ENCODE measurements around the gene ZNF768. TPM values are rescaled to one million over a fixed set of nuclear protein-coding genes. Genes with fewer than 3 reads are reported as not detected.

Gene ZNF768
- total RNA-seq (25.9 TPM), polyA plus RNA-seq (ENCODE audit: insufficient read depth in 1 of 8, insufficient read length in 8 of 8, low replicate concordance in 1 of 8) (10 to 100 TPM; 28.1 to 35.0 (median 31.4) TPM)
- long read RNA-seq, donor 1, partial matches to known transcripts, result 0 of 3 reads
- long read RNA-seq, donor 1, other reads (novel, unspliced or antisense), result 0 of 3 reads
- long read RNA-seq, donor 2, partial matches to known transcripts, result 0 of 1 reads
- long read RNA-seq, donor 2, other reads (novel, unspliced or antisense), result 0 of 1 reads
- long read RNA-seq, donor 3, transcript ZNF768-201 (2 exons, 2,315 nt), result major isoform, 8 of 9 reads
- long read RNA-seq, donor 3, partial matches to known transcripts, result 0 of 9 reads
- long read RNA-seq, donor 3, other reads (novel, unspliced or antisense), result 0 of 9 reads
- long read RNA-seq, donor 4, transcript ZNF768-201 (2 exons, 2,315 nt), result major isoform, 12 of 12 reads
- long read RNA-seq, donor 4, partial matches to known transcripts, result 0 of 12 reads
- long read RNA-seq, donor 4, other reads (novel, unspliced or antisense), result 0 of 12 reads
- long read RNA-seq, donor 5, transcript ZNF768-201 (2 exons, 2,315 nt), result major isoform, 24 of 24 reads
- long read RNA-seq, donor 5, partial matches to known transcripts, result 0 of 24 reads
- long read RNA-seq, donor 5, other reads (novel, unspliced or antisense), result 0 of 24 reads
- long read RNA-seq, donor 6, transcript ZNF768-201 (2 exons, 2,315 nt), result major isoform, 17 of 17 reads
- long read RNA-seq, donor 6, partial matches to known transcripts, result 0 of 17 reads
- long read RNA-seq, donor 6, other reads (novel, unspliced or antisense), result 0 of 17 reads
- long read RNA-seq, donor 7, transcript ZNF768-201 (2 exons, 2,315 nt), result major isoform, 6 of 7 reads
- long read RNA-seq, donor 7, partial matches to known transcripts, result 0 of 7 reads
- long read RNA-seq, donor 7, other reads (novel, unspliced or antisense), result 0 of 7 reads
- long read RNA-seq, donor 8, partial matches to known transcripts, result 0 of 3 reads
- long read RNA-seq, donor 8, other reads (novel, unspliced or antisense), result 0 of 3 reads
- long read RNA-seq, donor 9, transcript ZNF768-201 (2 exons, 2,315 nt), result major isoform, 6 of 7 reads
- long read RNA-seq, donor 9, partial matches to known transcripts, result 0 of 7 reads
- long read RNA-seq, donor 9, other reads (novel, unspliced or antisense), result 0 of 7 reads
- long read RNA-seq, donor 10, transcript ZNF768-201 (2 exons, 2,315 nt), result major isoform, 13 of 13 reads
- long read RNA-seq, donor 10, partial matches to known transcripts, result 0 of 13 reads
- long read RNA-seq, donor 10, other reads (novel, unspliced or antisense), result 0 of 13 reads
- long read RNA-seq, donor 11, transcript ZNF768-201 (2 exons, 2,315 nt), result major isoform, 8 of 9 reads
- long read RNA-seq, donor 11, partial matches to known transcripts, result 0 of 9 reads
- long read RNA-seq, donor 11, other reads (novel, unspliced or antisense), result 0 of 9 reads

DNA sequence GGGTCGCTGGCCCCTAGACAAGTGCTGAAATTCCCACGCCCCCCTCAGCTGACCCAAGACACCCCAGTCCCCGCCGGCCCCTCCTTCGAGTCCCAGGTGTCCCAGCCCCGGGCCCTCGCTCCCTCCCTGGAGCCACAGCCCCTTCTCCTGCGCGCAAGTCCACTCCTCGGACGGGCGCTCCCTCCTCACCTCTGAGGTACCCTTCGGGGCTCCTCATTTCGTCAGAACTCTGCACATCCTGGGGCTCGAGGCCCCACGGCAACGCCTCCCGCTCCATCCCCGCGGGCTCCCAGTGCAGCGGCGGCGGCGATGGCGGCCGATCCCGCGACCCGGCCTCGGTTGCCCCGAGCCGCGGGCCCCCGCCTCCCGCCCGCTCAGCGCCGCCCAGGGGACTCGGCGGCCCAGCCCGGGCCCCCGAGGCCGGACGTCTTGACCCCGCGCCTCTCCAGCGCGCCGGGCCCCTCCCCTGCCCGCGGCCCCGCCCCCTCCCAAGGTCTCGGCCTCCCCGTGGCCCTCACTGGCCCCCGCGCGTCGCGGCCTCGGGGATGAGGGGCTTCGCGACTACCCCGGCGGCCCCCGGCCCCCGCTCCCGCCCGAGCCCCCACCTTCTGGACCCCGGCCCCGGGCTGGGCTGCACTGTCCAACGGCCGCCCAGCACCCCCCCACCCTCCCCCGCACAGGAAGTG lies at the start of gene ZNF768:
TSS of gene ZNF768 (minus strand) at position 430 of the 686 bp plus-strand sequence. CDS start at position 277, 153 bp downstream.
- DNase-seq, result peak; percentile 46
- H3K4me3 ChIP-seq (ENCODE audit: low read length), result peak within 1 kb of the TSS; percentile 92
- no peaks in the 10 kb centered on the region for H3K9me3 ChIP-seq (replicated peaks; ENCODE audit: control insufficient read depth, low read depth, low read length)
- peaks cover 33% of the 10 kb centered on the region for H3K4me1 ChIP-seq (ENCODE audit: control insufficient read depth, insufficient read depth, low read length)
- H3K27me3 ChIP-seq (ENCODE audit: control insufficient read depth, insufficient read depth, low read length), result no peaks in the 10 kb centered on the region
- peaks cover 25% of the 10 kb centered on the region for H3K36me3 ChIP-seq (ENCODE audit: control insufficient read depth, insufficient read depth, low read length)
- H3K27ac ChIP-seq (ENCODE audit: low read length), result peak within 1 kb of the TSS; percentile 100
- under 1% methylated on average over 67 of the region's 73 CpGs for WGBS (ENCODE audit: insufficient coverage)

DNA sequence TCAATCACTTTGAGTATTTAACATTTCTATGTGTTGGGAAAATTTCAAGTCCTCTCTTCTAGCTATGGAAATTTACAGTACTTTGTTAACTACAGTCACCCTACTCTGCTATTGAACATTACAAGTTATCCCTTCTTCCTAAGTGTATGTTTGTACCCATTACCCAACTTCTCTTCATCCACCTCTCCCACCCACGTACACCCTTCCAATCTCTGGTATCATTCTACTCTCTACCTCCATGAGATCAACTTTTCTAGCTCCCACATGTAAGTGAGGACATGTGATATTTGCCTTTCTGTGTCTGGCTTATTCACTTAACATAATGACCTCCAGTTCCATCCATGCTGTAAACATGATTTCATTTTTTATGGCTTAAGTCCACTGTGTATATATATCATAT lies 48.3 kb upstream of the ZNF768 start:
- WGBS (ENCODE audit: insufficient coverage), result no CpG with 5 or more reads among the region's 1 CpG
- peaks cover 19% of the 10 kb centered on the region for H3K36me3 ChIP-seq (ENCODE audit: control insufficient read depth, insufficient read depth, low read length)
- DNase-seq, result no peak
- H3K9me3 ChIP-seq (replicated peaks; ENCODE audit: control insufficient read depth, low read depth, low read length), result no peaks in the 10 kb centered on the region
- no peaks in the 10 kb centered on the region for H3K27me3 ChIP-seq (ENCODE audit: control insufficient read depth, insufficient read depth, low read length)
- H3K27ac ChIP-seq (ENCODE audit: low read length), result no peak overlapping the region
- peaks cover 23% of the 10 kb centered on the region for H3K4me1 ChIP-seq (ENCODE audit: control insufficient read depth, insufficient read depth, low read length)
- no peak overlapping the region for H3K4me3 ChIP-seq (ENCODE audit: low read length)

DNA sequence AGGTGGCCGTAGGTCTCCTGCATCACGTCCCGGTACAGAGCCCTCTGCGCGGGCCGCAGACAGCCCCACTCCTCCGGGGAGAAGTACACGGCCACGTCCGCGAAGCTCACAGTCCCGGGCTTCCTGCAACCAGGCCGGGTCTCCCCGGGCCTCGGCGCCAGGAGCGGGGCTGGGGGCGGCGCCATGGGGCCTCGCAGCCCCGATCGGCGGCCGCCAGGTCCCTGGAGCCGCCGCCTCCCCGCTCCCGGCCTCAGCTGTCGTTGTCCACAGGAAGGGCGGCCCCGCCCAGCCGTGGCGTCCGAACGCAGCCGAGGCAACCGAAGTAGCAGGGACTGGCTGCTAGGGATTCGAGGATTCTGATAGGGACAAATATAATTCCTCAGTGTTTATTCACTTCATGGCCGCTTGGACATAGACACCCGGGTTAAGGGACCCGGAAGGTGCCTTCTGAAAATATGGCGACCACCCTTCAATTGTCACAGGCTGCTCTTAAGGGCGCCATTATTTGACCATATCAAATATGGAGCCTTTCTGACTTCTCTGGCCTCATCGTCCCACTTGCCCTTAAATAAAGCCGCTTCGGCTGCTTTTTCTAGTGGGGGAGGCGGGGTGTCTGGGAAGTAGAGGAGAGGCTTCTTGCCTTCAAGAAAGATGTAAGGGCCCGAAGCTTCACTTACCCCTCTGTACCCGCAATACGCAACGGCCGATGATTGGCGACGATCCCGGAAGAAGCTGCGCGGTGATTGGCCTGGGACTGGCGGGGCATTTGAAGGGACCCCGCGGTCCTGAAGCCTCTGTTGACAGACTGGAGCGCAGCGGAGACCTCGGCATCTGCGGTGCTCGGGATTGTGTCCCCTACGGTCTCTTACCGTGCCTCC lies 45.3 kb upstream of the ZNF768 start, which contains the start of gene ZNF688:
TSS of gene ZNF688 (minus strand) at position 270 of the 878 bp plus-strand sequence. CDS start at position 185, 85 bp downstream.
- WGBS (ENCODE audit: insufficient coverage), result under 1% methylated on average over 60 of the region's 67 CpGs
- peak; percentile 100 for DNase-seq
- peak within 1 kb of the TSS; percentile 99 for H3K27ac ChIP-seq (ENCODE audit: low read length)
- peaks cover 9% of the 10 kb centered on the region for H3K36me3 ChIP-seq (ENCODE audit: control insufficient read depth, insufficient read depth, low read length)
- H3K4me1 ChIP-seq (ENCODE audit: control insufficient read depth, insufficient read depth, low read length), result peaks cover 23% of the 10 kb centered on the region
- peak within 1 kb of the TSS; percentile 82 for H3K4me3 ChIP-seq (ENCODE audit: low read length)
- no peaks in the 10 kb centered on the region for H3K27me3 ChIP-seq (ENCODE audit: control insufficient read depth, insufficient read depth, low read length)
- no peaks in the 10 kb centered on the region for H3K9me3 ChIP-seq (replicated peaks; ENCODE audit: control insufficient read depth, low read depth, low read length)

DNA sequence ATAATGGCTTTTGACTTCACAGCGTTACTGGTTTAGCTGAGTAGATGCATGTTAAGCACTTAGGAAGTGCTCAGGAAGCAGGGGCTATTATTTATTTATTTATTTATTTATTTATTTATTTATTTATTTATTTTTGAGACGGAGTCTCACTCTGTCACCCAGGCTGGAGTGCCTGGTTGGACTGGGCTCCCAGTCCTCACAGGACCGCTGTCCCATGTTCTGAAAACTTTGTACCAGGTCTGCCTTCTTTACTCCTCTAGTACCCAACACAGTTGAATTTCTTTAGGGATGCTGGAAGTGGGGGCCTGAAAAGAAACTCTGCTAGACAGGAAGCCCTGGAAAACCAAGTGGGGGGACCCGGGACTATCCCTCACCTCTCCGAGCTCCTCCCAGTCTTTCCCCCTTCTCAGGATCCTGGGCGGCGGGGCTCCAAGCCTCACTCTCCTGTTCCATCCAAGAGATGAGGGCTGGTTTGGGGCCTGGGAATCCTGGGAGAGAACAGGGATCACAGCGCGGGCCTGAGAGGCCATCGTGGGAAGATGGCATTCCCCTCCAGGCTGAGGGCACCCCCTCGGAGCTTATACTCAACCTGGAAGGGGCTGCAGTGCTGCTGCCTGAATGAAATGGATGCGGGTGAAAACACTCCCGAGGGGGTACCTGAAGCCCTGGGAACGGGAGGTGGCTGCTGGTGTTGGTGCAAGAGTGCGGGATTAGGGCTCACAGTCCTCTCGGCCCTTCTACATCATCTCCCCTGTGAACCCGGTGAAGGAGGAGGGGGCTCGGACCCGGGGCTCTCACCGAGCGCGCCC lies 44.5 kb upstream of the ZNF768 start:
- Histone ChIP-seq H3K27me3 (ENCODE audit: control insufficient read depth, insufficient read depth, low read length) (no peaks in the 10 kb centered on the region), H3K27ac (ENCODE audit: low read length) (peak overlapping the region; percentile 99), H3K4me1 (ENCODE audit: control insufficient read depth, insufficient read depth, low read length) (peaks cover 23% of the 10 kb centered on the region), H3K4me3 (ENCODE audit: low read length) (peak overlapping the region; percentile 82), H3K36me3 (ENCODE audit: control insufficient read depth, insufficient read depth, low read length) (peaks cover 9% of the 10 kb centered on the region), H3K9me3 (replicated peaks; ENCODE audit: control insufficient read depth, low read depth, low read length) (no peaks in the 10 kb centered on the region)
- WGBS (ENCODE audit: insufficient coverage), result 0% methylated on average over 5 of the region's 22 CpGs
- peak; percentile 72 for DNase-seq

DNA sequence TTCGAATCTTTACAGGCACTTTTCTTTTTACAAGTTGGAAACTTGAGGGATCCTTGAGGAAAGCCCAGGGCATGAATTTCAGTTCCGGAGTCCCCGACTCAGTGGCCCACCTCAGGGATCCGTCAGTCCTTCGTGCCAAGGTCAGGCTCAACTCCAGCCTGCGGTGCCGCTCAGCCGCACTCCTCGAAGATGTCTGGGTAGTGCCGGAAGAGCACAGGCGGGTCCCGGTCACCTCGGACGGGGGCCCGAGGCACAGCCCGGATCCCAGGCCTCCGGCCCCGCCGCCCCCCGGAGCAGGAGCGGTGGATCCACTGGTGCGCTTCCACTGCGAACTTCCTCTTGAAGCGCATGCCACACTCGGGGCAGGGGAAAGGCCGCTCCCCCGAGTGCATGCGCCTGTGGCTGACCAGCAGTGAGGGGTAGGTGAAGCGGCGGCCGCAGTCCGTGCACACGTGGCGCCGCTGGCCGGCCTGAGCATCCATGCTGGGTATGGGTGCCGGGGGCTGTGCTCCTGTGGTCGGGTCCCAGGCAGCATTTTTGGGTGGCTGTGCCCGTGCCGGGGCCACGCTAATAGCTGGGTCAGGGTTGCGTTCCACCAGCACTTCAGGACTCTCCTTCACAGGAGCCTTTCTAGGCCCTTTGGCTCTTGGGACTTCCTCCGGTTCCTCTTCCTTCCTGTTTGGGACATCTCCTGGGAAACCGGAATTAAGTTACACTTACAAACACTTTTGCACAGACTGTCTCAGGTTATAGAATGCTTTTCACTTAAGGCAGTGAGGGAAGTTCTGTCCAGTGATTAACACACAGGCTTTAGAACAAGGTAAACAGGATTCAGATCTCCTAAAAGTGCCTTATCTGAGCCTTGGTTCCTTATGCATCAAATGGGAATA lies 43.6 kb upstream of the ZNF768 start:
- H3K27me3 ChIP-seq (ENCODE audit: control insufficient read depth, insufficient read depth, low read length), result no peaks in the 10 kb centered on the region
- WGBS (ENCODE audit: insufficient coverage), result 86% methylated on average over 41 of the region's 44 CpGs
- peaks cover 23% of the 10 kb centered on the region for H3K4me1 ChIP-seq (ENCODE audit: control insufficient read depth, insufficient read depth, low read length)
- H3K9me3 ChIP-seq (replicated peaks; ENCODE audit: control insufficient read depth, low read depth, low read length), result no peaks in the 10 kb centered on the region
- peaks cover 9% of the 10 kb centered on the region for H3K36me3 ChIP-seq (ENCODE audit: control insufficient read depth, insufficient read depth, low read length)
- H3K27ac ChIP-seq (ENCODE audit: low read length), result peak overlapping the region; percentile 99
- no peak for DNase-seq
- no peak overlapping the region for H3K4me3 ChIP-seq (ENCODE audit: low read length)

DNA sequence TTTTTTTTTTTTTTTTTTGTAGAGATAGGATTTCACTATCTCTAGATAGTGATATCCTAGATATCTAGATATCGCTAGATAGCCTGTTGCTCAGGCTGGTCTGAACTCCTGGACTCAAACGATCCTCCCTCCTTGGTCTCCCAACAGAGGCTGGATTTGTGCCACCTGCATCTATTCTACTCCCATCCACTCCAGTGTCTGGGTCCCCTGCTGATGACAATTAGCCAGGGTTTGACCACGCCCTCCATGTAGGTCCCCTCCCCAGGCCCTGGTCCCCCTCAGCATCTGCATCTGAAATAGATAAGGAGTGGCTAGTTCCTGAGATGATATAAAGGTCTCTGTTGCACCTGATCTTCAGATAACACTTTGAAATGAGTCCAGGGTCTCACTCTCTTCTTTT lies 42.9 kb upstream of the ZNF768 start:
- Histone ChIP-seq H3K27ac (ENCODE audit: low read length) (no peak overlapping the region), H3K4me1 (ENCODE audit: control insufficient read depth, insufficient read depth, low read length) (peaks cover 23% of the 10 kb centered on the region), H3K27me3 (ENCODE audit: control insufficient read depth, insufficient read depth, low read length) (no peaks in the 10 kb centered on the region), H3K4me3 (ENCODE audit: low read length) (no peak overlapping the region), H3K9me3 (replicated peaks; ENCODE audit: control insufficient read depth, low read depth, low read length) (no peaks in the 10 kb centered on the region), H3K36me3 (ENCODE audit: control insufficient read depth, insufficient read depth, low read length) (peaks cover 9% of the 10 kb centered on the region)
- WGBS (ENCODE audit: insufficient coverage), result no CpG with 5 or more reads among the region's 3 CpGs
- DNase-seq, result no peak

DNA sequence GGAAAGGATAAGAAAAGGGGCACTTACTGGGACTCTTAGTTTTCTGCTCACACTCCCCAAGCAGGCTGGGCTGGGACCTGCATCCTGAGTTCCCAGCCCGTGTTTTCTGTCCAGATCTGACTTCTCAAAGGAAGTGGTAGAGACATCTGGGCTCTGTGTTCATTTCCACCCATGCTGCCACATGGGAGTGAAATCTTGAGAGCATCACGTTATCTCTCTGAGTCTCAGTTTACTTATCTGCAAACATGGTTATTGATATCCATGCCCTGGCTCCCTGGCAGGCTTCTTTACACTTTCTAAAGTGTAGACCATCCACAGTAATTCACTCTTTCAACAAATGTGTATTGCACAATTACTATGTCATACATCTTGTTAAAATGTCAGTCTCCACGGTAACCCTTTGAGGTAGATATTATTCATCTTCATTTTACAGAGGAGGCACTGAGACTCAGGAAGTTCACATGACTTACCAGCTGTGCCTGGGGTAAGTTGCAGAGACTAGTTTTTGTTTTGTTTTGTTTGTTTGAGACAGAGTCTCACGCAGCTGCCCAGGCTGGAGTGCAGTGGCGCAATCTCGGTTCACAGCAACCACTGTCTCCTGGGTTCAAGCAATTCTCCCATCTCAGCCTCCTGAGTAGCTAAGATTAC lies 41.7 kb upstream of the ZNF768 start:
- no peaks in the 10 kb centered on the region for H3K27me3 ChIP-seq (ENCODE audit: control insufficient read depth, insufficient read depth, low read length)
- DNase-seq, result no peak
- H3K36me3 ChIP-seq (ENCODE audit: control insufficient read depth, insufficient read depth, low read length), result peaks cover 9% of the 10 kb centered on the region
- 40% methylated on average over 1 of the region's 6 CpGs for WGBS (ENCODE audit: insufficient coverage)
- no peak overlapping the region for H3K27ac ChIP-seq (ENCODE audit: low read length)
- H3K4me3 ChIP-seq (ENCODE audit: low read length), result no peak overlapping the region
- H3K9me3 ChIP-seq (replicated peaks; ENCODE audit: control insufficient read depth, low read depth, low read length), result no peaks in the 10 kb centered on the region
- H3K4me1 ChIP-seq (ENCODE audit: control insufficient read depth, insufficient read depth, low read length), result peaks cover 23% of the 10 kb centered on the region
